ENCODE results near the gene TNNC1. TPM values are rescaled to one million over a fixed set of nuclear protein-coding genes. Genes with fewer than 3 reads are reported as not detected.

Gene TNNC1
- total RNA-seq, 1 experiment from 2014 or later = 0.42 TPM

DNA sequence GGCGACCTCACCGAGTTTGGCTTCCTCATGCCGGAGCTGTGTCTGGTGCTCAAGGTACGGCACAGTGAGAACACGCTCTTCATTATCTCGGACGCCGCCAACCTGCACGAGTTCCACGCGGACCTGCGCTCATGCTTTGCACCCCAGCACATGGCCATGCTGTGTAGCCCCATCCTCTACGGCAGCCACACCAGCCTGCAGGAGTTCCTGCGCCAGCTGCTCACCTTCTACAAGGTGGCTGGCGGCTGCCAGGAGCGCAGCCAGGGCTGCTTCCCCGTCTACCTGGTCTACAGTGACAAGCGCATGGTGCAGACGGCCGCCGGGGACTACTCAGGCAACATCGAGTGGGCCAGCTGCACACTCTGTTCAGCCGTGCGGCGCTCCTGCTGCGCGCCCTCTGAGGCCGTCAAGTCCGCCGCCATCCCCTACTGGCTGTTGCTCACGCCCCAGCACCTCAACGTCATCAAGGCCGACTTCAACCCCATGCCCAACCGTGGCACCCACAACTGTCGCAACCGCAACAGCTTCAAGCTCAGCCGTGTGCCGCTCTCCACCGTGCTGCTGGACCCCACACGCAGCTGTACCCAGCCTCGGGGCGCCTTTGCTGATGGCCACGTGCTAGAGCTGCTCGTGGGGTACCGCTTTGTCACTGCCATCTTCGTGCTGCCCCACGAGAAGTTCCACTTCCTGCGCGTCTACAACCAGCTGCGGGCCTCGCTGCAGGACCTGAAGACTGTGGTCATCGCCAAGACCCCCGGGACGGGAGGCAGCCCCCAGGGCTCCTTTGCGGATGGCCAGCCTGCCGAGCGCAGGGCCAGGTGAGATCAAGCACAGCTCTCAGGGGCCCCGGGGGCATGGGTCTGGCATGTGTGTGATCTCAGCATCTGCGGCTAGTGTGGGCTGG lies 34.2 kb upstream of the TNNC1 start:
- no peak for DNase-seq (ENCODE audit: low read depth, low spot score)
- in situ Hi-C loops (cut with HindIII; ENCODE audit: low pct_unique_long_range_greater_than_20kb, low sequenced_read_pairs) = no loop called here

DNA sequence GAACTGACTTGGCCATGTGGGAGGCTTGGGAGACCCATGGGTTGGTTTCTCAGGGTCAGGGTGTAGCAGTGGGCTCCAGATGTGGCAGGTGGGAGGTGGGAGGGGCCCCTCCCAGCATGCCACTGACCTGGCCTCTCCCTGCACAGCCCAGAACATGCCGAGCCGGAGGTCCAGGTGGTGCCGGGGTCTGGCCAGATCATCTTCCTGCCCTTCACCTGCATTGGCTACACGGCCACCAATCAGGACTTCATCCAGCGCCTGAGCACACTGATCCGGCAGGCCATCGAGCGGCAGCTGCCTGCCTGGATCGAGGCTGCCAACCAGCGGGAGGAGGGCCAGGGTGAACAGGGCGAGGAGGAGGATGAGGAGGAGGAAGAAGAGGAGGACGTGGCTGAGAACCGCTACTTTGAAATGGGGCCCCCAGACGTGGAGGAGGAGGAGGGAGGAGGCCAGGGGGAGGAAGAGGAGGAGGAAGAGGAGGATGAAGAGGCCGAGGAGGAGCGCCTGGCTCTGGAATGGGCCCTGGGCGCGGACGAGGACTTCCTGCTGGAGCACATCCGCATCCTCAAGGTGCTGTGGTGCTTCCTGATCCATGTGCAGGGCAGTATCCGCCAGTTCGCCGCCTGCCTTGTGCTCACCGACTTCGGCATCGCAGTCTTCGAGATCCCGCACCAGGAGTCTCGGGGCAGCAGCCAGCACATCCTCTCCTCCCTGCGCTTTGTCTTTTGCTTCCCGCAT lies 33.4 kb upstream of the TNNC1 start:
- no peak for DNase-seq (ENCODE audit: low read depth, low spot score)
- in situ Hi-C loops (cut with HindIII; ENCODE audit: low pct_unique_long_range_greater_than_20kb, low sequenced_read_pairs) = no loop called here

DNA sequence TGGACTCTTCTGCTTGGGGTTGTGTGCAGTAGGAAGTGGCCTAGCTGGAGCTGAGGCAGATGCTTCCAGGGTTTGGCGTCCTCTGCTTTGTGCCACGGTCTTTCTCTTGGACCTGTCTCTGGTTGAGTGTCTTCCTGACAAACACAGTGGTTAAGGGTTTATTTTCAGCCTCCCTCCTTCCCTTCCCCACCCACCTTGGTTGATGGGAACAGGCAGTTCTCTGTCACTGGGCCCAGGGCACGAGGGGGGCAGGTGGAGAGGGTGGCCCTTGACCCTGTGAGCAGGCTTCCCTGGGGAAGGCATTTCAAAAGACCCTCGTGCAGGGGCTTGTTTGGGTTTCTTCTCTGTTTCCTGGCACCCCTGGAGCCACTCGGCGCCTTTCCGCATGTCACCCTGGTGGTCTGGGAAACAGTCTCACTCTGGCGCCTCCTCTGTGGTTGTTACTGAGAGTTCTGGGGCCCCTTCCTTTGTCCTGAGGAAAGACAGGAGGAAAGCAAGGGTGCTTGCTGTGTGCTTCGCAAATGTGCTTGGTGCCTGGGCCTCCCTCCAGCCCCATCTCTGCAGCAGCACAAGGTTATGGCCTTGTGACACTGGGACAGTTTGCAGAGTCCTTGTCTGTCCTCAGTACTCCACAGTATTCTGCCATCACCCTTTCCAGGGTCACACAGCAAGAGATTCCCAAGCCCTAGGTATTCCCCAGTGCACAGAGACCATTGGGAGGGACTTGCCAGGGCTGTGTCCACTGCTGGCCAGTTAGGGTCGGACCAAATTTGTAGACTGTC lies 31.0 kb upstream of the TNNC1 start:
- in situ Hi-C loops (cut with HindIII; ENCODE audit: low pct_unique_long_range_greater_than_20kb, low sequenced_read_pairs) = no loop called here
- DNase-seq (ENCODE audit: low read depth, low spot score) = no peak

DNA sequence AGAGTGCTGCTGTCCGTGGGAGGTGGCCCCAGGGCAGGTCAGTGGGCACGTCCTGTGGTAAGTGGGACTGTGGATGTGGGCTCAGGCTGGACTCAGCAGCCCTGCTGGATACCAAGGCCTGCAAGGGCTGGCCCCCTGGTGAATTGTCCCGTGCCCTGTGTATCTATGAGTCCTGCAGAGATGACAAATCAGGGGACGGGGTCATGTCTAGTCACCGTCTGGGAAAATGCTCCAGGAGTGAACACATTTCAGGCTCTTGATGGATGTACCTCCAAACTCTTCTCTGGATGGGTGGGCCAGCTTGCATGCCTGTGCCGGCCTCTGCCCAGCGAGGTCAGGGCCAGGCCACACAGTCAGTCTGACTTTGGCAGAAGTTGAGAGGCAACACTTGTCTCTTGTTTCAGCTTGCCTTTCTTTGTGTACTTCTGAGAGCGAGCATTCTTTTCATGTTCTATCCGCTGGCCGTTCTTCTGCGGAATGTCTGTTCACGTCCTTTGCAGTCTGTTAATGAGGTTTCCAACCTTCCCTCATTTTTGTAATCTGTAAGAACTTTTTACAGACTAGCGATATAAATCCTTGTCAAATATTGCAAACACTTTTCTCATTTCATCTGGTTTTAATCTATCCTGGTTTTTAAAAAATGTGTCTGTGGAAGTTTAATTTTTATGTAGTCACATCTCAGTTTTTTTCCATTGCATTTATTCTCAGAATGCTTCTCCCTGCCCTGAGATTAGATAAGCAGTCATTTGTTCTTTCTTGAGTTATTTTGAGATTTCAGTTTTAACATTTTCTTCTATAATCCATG lies 29.9 kb upstream of the TNNC1 start:
- no peak for DNase-seq (ENCODE audit: low read depth, low spot score)
- in situ Hi-C loops (cut with HindIII; ENCODE audit: low pct_unique_long_range_greater_than_20kb, low sequenced_read_pairs) = no loop called here

DNA sequence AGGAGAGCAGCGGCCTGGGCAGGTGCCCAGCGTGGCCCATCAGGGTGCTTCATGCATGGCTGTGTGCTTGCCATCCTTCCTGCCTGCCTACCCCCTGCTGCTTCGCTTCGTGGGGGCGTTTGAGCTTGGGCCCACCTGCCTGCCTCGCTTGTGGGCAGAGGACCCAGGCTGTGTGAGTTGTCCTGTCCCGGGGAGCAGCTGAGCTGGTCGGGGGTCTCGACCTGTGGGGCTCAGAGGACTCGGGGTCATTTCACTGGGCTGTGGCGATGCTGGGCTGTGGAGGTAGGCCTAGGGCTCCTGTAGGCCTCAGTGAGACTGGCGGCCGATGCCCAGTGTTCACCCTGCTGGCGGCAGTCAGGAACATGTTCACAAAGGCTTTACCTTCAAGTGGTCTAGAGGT lies 29.2 kb upstream of the TNNC1 start:
- in situ Hi-C loops (cut with HindIII; ENCODE audit: low pct_unique_long_range_greater_than_20kb, low sequenced_read_pairs) = no loop called here
- no peak for DNase-seq (ENCODE audit: low read depth, low spot score)

DNA sequence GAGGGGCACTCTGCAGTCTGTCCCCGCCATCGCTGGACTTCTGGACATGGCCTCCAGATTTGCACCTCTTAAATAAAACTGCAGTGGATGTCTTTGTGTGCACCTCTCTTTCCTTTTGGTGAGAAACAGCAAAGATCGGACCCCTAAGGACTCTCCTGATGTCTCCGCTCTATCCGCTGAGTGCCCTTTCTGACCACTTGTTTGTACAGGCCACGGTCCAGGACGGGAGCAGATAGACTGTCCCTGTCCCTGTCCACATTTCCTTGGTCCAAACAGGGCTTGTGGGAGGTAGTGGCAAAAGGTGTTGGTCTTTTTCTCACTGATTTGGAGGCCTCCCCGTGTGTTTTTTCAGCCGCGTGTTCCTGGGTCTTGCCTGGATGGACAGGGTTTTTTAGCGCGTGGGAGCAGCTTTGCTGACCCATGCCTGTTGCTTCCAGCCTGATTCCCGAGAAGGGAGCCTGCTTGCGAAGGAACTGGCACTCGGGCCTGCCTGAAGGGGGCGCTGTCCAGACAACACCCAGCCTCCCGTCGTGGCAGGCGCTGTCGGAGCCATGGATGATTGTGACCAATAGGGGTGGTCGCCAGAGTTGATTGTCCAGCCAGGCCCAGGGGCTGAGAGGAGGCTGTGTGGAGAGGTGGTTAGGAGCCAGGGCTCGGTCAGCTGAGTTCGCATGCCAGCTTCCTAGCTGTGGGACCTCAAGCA lies 28.1 kb upstream of the TNNC1 start:
- in situ Hi-C loops (cut with HindIII; ENCODE audit: low pct_unique_long_range_greater_than_20kb, low sequenced_read_pairs) = no loop called here
- DNase-seq (ENCODE audit: low read depth, low spot score) = peak; percentile 34

DNA sequence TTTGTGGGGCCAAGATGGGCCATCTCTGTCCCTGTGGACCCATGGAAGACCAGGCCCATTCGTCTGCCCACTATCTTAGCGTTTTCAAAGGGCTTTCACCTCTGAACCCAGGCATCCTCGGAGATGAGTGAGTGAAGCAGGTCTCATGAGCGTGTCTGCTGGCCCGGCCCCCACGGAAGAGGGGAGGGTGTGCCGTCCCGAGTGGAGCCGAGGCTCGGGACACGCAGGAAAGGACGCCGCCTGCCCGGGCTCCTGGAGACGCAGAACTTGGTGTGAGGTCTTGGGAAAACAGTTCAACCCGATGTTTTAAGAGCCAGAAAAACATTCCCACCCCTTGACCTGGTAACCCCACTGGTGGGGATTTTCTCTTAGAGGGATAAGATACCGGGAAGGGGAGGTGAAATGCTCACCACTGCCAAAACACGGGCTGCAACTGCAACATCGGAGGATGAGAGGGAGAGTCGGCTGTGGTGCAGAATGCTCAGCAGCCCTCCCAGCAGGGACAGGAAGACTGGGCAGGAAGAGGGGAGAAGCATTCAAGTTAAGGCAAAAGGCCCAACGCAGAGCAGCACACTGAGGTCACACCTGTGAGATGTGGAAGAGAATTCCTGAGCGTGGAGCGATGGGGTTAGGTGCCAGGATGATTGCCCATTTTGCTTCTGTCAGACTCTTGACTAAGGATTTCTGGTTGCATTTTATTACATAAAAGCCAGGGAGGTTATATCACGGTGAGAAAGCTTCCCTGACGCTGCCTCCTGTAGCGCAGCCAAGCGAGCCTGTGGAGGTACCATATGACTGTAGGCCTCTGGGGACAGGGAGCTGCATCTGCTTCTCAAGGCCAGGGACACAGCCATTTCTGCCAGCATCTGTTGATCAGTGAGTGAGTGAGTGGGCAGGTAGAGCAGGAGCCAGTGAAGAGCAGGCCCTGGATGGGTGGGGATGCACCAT lies 27.2 kb upstream of the TNNC1 start:
- in situ Hi-C loops (cut with HindIII; ENCODE audit: low pct_unique_long_range_greater_than_20kb, low sequenced_read_pairs) = no loop called here
- no peak for DNase-seq (ENCODE audit: low read depth, low spot score)

DNA sequence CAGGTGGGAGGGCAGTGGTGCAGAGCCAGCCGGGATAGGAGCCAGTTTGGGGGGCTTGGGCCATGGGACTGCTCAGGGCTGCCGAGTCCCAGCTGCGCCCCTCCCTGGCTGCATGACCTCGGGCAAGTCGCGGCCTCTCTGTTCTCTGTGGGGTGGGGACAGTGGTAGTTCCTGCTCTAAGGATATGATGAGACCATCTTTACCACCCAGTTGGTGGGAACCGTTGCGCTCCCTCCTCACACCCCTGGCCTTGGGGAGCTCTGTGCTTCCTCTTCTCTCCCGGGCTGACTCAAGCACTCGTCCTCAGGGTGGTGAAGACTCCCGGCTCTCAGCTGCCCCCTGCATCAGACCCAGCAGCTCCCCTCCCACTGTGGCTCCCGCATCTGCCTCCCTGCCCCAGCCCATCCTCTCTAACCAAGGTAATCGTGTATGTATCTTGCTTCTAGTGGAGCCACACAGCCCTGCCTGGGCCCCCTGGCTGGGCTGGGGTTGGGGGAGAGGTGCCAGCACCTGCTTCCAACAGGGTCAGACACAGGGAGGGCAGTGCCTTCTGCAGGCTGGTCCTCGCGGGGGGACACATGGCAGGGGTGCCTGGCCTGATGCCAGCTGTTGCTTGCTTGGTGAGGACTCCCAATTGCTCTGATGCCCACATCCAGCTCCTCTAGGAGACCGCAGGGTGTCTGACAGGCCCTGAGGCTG lies 26.2 kb upstream of the TNNC1 start:
- no peak for DNase-seq (ENCODE audit: low read depth, low spot score)
- in situ Hi-C loops (cut with HindIII; ENCODE audit: low pct_unique_long_range_greater_than_20kb, low sequenced_read_pairs) = no loop called here

DNA sequence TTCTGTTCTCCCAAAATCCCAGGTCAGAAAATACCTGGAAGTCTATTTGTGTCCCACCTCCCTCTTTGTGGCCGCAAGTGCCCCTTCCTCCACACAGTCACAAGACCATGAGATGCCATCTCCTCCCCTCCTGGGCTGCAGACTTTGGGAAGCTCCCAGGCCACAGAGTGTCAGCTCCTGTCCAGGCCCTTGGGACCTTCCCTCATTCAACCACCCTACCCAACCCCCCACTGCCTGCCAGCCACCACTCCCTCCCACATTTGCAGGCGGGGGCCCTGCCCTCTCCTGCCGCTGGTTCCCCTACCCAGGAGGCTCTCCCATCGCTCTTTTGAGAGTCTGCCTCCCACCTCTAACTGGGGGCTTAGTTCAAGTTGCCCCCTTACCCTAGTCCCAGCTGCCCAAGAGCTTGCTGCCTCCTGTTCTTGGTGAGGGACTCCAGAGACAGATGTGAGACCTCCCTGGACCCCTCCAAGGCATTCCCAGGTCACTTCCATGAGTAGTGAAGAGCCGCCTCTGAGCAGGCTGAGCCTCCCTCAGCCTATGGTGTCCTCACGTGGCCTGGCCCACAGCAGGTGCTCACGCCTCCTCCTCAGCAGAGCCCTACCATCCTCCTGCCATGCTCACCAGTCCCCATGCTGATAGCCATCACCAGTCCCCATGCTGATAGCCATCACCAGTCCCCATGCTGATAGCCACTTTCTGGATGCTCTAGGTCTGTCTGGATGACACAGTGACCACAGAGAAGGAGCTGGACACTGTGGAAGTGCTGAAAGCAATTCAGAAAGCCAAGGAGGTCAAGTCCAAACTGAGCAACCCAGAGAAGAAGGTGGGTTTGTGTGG lies 25.4 kb upstream of the TNNC1 start:
- DNase-seq (ENCODE audit: low read depth, low spot score) = no peak
- in situ Hi-C loops (cut with HindIII; ENCODE audit: low pct_unique_long_range_greater_than_20kb, low sequenced_read_pairs) = no loop called here

DNA sequence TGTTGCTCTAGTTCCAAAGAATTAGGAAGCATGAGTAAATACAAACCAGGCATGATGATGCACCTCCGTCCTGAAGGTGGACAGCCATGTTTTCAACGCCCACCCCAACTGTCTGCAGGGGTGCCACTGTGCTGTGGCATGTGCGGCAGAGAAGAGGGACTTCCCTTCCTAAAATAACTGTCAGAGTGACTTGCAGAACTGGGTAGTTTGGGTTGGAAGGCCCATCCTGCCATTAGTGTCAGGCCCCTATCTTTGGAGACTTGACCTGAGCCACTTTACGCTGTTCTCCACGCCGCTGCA lies 23.9 kb upstream of the TNNC1 start:
- in situ Hi-C loops (cut with HindIII; ENCODE audit: low pct_unique_long_range_greater_than_20kb, low sequenced_read_pairs) = no loop called here
- DNase-seq (ENCODE audit: low read depth, low spot score) = no peak

DNA sequence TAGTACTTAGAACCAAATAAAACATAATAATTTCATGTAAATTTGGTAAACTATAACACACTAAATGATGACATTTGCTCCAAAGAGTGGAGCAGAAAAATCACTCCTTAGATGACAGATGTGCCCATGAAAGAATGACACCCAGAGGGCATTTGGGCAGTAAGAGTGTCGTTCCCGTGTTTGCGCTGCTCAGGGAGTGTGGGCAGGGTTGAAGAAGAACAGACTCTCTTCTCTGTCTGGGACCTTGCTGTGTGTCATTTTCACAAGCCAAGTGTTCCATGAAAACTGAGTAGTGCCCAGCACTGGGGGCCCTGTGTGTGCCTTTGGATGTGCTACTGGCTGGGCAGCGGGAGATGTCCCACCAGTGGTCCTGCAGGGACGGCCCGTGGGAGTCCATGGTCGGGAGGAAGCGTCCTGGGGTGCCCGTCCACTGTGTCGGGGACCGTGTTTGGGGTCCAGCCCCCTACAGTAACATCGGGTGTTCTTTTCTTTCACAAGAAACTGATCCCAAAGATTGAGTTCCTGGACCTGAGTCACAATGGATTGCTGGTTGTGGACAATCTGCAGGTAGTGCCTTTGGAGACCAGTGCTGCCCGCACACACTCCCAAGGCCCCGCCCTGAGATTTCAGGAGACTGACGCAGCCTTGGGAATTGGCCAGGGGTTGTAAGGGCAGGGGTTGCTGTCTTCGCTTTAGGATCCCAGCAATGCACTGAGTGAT lies 23.4 kb upstream of the TNNC1 start:
- in situ Hi-C loops (cut with HindIII; ENCODE audit: low pct_unique_long_range_greater_than_20kb, low sequenced_read_pairs) = no loop called here

DNA sequence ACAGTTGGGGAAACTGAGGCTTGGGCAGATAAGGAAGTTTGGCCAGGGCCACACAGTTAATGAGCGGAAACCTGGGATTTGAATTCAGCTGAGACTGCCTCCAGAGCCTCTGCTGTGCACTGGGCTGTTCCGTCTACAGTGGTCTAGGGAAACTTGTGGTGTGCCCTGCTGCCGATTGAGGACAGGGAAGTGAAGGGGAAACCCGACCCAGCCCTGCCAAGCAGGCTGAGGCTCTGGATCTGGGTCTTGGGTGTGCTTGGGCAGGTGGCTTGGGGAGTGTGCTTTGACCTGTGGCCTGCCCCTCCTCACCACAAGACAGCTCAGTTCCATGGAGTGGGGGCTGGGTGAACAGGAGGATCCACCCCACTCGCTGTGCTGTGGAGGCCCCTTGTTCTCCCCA lies 19.2 kb upstream of the TNNC1 start:
- DNase-seq (ENCODE audit: low read depth, low spot score) = no peak
- in situ Hi-C loops (cut with HindIII; ENCODE audit: low pct_unique_long_range_greater_than_20kb, low sequenced_read_pairs) = no loop called here

More for the DNA sequence above, 23.4 kb upstream of the TNNC1 start:
- DNase-seq (ENCODE audit: low read depth, low spot score) = no peak

DNA sequence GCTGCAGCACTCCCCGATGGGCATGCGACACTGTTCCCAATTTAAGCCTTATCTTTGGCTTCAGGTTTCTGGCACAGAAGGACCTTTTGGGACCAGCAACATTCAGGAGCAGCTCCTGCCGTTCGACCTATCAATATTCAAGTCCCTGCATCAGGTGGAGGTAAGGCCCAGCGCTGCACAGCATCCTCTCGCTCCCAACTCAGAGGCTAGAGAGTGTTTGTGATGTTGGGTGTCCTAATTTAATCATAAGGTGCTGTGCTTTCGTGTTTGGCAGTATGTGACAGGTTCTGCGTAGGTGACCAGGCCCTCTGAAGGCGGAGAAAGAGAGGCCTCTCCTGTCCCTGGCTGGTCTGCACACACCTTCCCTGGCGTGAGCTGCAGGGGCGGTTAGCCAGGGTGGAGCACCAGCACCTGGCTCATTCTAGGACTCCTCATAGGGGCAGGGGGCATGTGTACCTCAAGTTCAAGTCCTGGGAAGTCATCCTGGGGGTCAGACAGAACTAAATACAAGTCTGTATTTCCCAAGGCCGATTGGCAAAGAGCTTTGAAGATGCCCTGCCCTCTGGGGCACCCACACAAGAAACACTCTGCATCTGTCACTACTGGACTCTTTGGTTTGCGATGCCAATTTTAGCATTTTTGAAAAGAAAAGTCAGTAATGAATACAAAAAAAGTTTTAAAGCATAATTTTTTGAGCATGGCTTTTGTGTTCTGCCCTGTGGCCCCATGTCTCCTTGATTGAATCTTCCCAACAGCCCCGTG lies 18.6 kb upstream of the TNNC1 start:
- in situ Hi-C loops (cut with HindIII; ENCODE audit: low pct_unique_long_range_greater_than_20kb, low sequenced_read_pairs) = no loop called here
- DNase-seq (ENCODE audit: low read depth, low spot score) = no peak

Measured in SK-MEL-5 (cell line).